Colonic mucosa (tissue), 4 donors: Measurements from ENCODE around the gene TUSC2. TPM values are rescaled to one million over a fixed set of nuclear protein-coding genes. Genes with fewer than 3 reads are reported as not detected.

Source experiments
- DNase-seq: peaks from one replicate; pipeline ENCODE4 v3.0.0-alpha.2; 2020
- H3K27ac ChIP-seq: fragments of 200-600 bp; one replicate; pipeline ENCODE4 v1.8.0; 2021
- H3K27me3 ChIP-seq: fragments of 200-600 bp; one replicate; pipeline ENCODE4 v1.8.0; 2021
- H3K36me3 ChIP-seq: fragments of 200-600 bp; one replicate; pipeline ENCODE4 v1.8.0; 2021
- H3K4me1 ChIP-seq: fragments of 200-600 bp; one replicate; pipeline ENCODE4 v1.8.0; 2021; ENCODE audit warnings: mild to moderate bottlenecking
- H3K4me3 ChIP-seq: fragments of 200-600 bp; one replicate; pipeline ENCODE4 v1.8.0; 2021
- H3K9ac ChIP-seq, 2 donors: one replicate each; pipeline ENCODE4 v1.7.0; 2013; ENCODE audit warnings: control low read depth in 2 of 2, low read depth in 2 of 2, low read length in 2 of 2
- H3K9me3 ChIP-seq: fragments of 200-600 bp; one replicate; pipeline ENCODE4 v1.8.0; 2021
- CTCF ChIP-seq: fragments of 200-600 bp; IDR thresholded peaks from one replicate; pipeline ENCODE4 v1.8.0; 2022; ENCODE audit warnings: antibody characterized with exemption, mild to moderate bottlenecking
- intact Hi-C: fragments of 100-400 bp; cut with DNase I; formaldehyde crosslinking; loops from one replicate; pipeline ENCODE4 v1.14.1; 2022
- total RNA-seq, 2 donors: library from RNA; stranded (reverse); fragmentation: NEBNext Ultra II Directional in 1 of 2; extraction: Animal tissue kit (Norgen Biotek cat#: 25700) in 1 of 2; gene quantifications; one replicate each; pipeline ENCODE4 v1.2.1, GENCODE V29; 2021
- donor health status: healthy.
- donor health status: DM: no; HTN: no; CAD: no.
- donor health status: DM: no; HTN: no; CAD: no.

The TUSC2 gene
- total RNA-seq, 2 donors from 2014 or later = 26.1 to 39.5 TPM

DNA sequence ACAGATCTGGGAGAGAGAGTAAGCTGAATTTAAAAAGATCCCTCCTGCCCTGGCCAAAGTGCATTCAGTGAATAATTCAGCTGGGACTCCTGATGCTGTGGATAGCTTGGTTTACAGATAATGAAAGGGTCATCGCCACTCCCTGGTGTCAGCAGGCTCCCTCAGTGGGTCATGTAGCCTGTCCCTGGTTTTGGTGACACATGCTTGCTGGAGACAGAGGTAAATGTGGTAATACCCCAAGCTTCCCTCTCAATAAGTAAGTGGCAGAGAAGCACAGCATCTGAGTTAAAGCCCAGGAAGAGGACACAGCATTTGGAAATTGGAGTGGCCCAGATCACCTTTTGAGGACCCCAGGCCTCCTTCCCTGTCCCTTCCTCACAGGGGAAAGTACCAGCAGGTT lies 29.5 kb upstream of the TUSC2 start:
- Histone ChIP-seq H3K27ac (peak overlapping the region; percentile 56), H3K9ac (peak overlapping the region; percentile 89 to 93), H3K4me3 (peak overlapping the region; percentile 89), H3K9me3 (no peaks in the 10 kb centered on the region), H3K4me1 (peaks cover 26% of the 10 kb centered on the region), H3K36me3 (peaks cover 8% of the 10 kb centered on the region), H3K27me3 (no peaks in the 10 kb centered on the region)
- no peak for DNase-seq
- no peak for TF ChIP-seq CTCF
- intact Hi-C loops = no loop called here

DNA sequence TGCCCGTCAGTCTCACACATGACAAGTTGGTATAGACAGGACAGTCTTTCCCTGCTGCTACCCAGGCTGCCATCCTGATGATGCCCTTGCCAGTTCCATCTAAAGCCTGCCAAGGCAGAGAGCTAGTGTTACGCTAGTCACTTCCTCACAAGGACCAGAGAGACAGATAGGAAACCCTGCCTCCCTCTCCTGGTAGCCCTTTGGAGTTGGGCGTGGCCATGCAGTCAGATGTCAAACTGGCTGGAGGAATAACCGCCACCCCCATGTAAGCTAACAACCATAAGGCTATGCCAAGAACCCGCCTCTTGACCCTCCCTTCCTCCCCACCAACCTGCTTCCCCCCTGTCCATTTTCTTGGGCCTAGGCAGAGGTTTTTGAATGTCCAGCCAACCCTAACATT lies 28.5 kb upstream of the TUSC2 start:
- Histone ChIP-seq H3K9ac (peak overlapping the region; percentile 56 to 89), H3K4me3 (no peak overlapping the region), H3K36me3 (peaks cover 8% of the 10 kb centered on the region), H3K27ac (peak overlapping the region; percentile 56), H3K27me3 (no peaks in the 10 kb centered on the region), H3K9me3 (no peaks in the 10 kb centered on the region), H3K4me1 (peaks cover 30% of the 10 kb centered on the region)
- TF ChIP-seq CTCF = no peak
- intact Hi-C loops = no loop called here
- peak; percentile 86 for DNase-seq

DNA sequence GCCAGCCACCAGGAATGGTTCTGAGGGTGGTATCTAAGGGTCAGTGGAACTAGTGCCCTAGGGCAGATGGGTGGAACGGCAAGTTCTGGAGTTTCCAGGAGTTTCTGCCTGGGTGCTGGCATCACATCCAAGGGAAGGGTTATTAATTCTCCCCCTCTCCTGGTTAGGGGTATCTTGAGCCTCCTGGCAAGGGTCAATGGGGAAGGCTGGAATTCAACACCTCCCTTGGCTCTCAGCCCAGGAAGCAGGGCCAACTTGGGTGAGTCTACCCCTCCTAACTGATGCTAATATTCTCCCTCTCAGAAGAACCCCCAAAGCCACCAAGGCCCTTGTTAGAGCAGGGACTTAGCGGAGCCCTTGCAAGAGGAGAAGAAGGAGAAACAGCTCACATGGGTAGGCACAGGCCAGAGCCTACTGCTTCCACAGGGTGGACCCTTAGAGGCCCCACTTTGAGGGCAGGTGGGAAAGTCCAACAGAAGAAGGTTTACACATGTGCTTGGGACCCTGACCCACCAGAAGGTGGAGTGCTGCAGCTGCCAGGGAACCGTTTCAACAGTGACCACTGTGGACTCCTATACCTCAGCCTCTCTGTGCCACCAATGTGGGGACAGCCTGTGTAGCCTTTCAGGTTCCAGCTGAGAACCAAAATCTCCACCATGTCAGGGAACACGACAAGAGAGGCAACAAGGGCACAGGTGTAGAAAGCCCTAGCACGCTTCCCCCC lies 28.0 kb upstream of the TUSC2 start:
- H3K27me3 ChIP-seq = no peaks in the 10 kb centered on the region
- peaks cover 8% of the 10 kb centered on the region for H3K36me3 ChIP-seq
- H3K4me1 ChIP-seq = peaks cover 35% of the 10 kb centered on the region
- no peak for DNase-seq
- H3K27ac ChIP-seq = peak overlapping the region; percentile 56
- no peak overlapping the region for H3K4me3 ChIP-seq
- TF ChIP-seq CTCF = no peak
- intact Hi-C loops = no loop called here
- H3K9ac ChIP-seq = peak overlapping the region in 1 of 2 donors; percentile 89
- no peaks in the 10 kb centered on the region for H3K9me3 ChIP-seq

- intact Hi-C loops = no loop called here
These were observed 26.8 kb upstream of the TUSC2 start for GRCh38 chr3:50354850-50355249.

GRCh38 chr3:50354186-50354764 lies 26.3 kb upstream of the TUSC2 start:
- no peak for TF ChIP-seq CTCF
- Histone ChIP-seq H3K36me3 (peaks cover 8% of the 10 kb centered on the region), H3K4me1 (peaks cover 40% of the 10 kb centered on the region), H3K4me3 (no peak overlapping the region), H3K27ac (no peak overlapping the region), H3K27me3 (no peaks in the 10 kb centered on the region), H3K9me3 (no peaks in the 10 kb centered on the region), H3K9ac (no peak overlapping the region)
- DNase-seq = no peak
- intact Hi-C loops = no loop called here

More at GRCh38 chr3:50354850-50355249, 26.8 kb upstream of the TUSC2 start:
- Histone ChIP-seq H3K4me1 (peaks cover 35% of the 10 kb centered on the region), H3K4me3 (no peak overlapping the region), H3K27ac (no peak overlapping the region), H3K36me3 (peaks cover 8% of the 10 kb centered on the region), H3K9ac (no peak overlapping the region), H3K9me3 (no peaks in the 10 kb centered on the region), H3K27me3 (no peaks in the 10 kb centered on the region)
- DNase-seq = no peak
- no peak for TF ChIP-seq CTCF
